ENCODE results near the gene NRP1.
"Not testable (repeated sequence)": the region's sequence is repeated elsewhere in the genome, so short reads cannot be mapped to it uniquely, and the experiment has no call there.

Gene NRP1

DNA sequence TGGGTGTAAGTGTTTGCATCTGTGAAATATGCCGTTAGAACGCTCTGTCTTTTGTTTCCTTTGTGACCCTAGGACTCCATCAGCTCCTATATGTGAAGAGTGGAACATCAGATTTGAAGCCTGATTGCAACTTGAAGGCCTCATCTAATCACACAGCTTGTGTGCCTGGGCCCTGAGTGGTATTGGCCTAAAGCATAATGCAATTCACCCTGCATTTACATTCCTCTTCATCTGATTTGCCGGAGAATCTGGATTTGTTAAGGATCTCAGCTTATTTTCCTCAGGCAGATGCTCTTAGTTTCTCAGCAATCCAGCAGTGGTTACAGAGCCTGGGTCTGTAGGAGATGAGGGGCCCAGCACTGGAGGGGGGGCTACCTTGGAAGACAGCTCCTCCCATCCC lies 193.2 kb downstream of the NRP1 start:
- TF ChIP-seq, protein P1, sequence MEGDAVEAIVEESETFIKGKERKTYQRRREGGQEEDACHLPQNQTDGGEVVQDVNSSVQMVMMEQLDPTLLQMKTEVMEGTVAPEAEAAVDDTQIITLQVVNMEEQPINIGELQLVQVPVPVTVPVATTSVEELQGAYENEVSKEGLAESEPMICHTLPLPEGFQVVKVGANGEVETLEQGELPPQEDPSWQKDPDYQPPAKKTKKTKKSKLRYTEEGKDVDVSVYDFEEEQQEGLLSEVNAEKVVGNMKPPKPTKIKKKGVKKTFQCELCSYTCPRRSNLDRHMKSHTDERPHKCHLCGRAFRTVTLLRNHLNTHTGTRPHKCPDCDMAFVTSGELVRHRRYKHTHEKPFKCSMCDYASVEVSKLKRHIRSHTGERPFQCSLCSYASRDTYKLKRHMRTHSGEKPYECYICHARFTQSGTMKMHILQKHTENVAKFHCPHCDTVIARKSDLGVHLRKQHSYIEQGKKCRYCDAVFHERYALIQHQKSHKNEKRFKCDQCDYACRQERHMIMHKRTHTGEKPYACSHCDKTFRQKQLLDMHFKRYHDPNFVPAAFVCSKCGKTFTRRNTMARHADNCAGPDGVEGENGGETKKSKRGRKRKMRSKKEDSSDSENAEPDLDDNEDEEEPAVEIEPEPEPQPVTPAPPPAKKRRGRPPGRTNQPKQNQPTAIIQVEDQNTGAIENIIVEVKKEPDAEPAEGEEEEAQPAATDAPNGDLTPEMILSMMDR (IDR thresholded peaks at IDR 0.05) = no peak
- Histone ChIP-seq H3K27ac (no peak overlapping the region), H3K4me3 (no peak overlapping the region)
- DNase-seq (ENCODE audit: low spot score) = no peak

DNA sequence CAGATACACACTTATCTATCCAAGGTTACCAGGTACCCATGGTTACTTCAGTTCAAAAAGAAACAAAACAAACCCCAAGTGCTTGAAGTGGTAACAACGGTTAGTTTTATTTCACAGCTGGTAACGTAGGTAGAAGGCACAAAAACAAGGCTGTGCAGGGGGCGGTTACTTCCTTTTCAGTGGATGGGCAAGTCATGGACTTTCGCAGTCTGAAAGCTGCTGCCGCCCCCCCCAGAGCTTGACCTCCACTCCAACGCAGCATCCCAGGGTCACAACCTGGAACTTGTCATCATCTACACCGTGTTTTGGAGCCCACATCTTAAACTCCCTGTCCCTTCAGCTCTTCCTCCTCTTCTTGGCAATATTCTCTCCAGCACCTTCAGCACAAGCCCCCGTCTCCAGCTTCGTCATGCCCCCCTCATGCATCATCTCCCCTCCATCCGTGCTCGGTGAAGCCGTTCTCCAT lies 195.3 kb downstream of the NRP1 start:
- Histone ChIP-seq H3K27ac (no peak overlapping the region), H3K4me3 (no peak overlapping the region)
- DNase-seq (ENCODE audit: low spot score) = no peak
- TF ChIP-seq, protein P1 (IDR thresholded peaks at IDR 0.05) = no peak

DNA sequence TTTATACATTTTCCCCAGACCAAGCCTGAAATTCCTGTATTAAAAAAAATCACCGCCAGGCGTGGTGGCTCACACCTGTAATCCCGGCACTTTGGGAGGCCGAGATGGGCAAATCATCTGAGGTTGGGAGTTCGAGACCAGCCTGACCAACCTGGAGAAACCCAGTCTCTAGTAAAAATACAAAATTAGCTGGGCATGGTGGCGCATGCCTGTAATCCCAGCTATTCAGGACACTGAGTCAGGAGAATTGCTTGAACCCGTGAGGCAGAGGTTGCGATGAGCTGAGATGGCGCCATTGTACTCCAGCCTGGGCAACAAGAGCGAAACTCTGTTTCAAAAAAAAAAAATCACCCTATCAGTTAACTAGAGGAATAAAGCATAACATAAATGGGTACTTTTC lies 195.8 kb downstream of the NRP1 start:
- not testable (repeated sequence) for H3K4me3 ChIP-seq; H3K27ac ChIP-seq; DNase-seq (ENCODE audit: low spot score)

DNA sequence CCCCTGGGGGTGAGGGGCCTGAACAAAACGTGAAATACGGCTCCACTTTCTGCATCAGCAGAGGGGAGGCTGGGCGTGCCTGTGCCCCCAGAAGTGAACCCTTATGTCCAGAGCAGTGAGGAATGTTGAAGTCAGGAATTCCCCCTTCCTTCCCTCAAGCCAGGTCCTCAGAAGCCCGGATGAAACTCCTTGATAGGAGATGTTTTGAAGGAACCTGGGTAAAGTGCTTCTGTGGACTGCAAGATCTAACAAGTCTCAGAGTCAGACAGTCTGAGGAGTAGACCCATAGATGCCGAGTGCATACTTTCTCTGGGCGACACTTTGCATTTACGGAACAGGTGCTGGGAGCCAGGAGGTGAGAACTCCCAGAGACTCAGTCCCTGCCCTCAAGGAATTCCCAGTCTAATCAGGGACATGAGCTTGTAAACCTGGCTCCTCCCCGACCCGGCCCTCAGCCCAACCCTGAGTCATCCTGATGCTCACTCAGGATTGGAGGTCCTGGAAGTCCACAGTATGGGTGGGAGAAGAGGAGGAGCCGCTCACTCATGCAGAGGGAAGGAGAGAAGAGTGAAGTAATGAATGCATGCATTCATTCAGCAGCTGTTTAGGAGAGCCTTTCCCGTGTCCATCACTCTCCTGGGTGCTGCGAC lies 197.0 kb downstream of the NRP1 start:
- H3K4me3 ChIP-seq = no peak overlapping the region
- TF ChIP-seq, protein P1 (IDR thresholded peaks at IDR 0.05) = no peak
- no peak overlapping the region for H3K27ac ChIP-seq
- no peak for DNase-seq (ENCODE audit: low spot score)

DNA sequence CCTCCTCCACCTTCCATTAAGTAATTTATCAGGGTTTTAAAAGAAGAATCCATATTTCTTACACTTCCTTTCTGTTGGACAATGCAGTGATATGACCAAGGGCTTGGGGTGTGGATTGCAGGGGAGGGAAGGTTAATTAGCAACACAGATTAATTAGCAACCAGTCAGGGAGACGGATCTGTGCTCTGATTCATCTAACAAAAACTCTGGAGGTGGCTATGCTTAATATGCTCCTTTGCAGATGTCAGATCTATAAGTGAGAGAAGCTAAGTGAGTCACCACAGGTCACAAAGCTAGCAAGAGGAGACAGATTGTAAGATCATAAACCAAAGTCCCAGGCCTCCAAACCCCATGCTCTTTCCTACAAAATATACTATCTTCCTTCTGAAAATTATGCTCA lies 197.7 kb downstream of the NRP1 start:
- H3K4me3 ChIP-seq = no peak overlapping the region
- no peak for DNase-seq (ENCODE audit: low spot score)
- TF ChIP-seq, protein P1 (IDR thresholded peaks at IDR 0.05) = no peak
- no peak overlapping the region for H3K27ac ChIP-seq

DNA sequence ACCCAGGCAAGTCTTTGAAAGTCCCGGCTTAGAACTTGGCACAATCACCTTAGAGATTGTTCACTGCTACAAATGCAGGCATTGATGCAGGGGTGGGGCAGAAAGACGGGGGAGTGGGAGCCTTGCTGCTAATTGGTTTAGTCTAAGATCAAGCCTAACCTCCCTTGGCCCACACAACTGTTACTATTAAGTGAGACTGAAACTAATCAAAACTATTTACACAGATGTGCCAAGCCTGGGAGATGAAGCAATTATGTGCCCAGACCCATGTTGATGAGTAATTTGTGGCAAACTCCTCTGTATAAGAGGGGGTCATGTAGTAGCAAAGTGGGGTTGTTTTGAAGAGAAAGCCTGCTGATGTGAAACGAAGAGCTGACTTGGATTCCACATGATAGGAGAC lies 198.2 kb downstream of the NRP1 start:
- Histone ChIP-seq H3K4me3 (no peak overlapping the region), H3K27ac (no peak overlapping the region)
- no peak for DNase-seq (ENCODE audit: low spot score)

DNA sequence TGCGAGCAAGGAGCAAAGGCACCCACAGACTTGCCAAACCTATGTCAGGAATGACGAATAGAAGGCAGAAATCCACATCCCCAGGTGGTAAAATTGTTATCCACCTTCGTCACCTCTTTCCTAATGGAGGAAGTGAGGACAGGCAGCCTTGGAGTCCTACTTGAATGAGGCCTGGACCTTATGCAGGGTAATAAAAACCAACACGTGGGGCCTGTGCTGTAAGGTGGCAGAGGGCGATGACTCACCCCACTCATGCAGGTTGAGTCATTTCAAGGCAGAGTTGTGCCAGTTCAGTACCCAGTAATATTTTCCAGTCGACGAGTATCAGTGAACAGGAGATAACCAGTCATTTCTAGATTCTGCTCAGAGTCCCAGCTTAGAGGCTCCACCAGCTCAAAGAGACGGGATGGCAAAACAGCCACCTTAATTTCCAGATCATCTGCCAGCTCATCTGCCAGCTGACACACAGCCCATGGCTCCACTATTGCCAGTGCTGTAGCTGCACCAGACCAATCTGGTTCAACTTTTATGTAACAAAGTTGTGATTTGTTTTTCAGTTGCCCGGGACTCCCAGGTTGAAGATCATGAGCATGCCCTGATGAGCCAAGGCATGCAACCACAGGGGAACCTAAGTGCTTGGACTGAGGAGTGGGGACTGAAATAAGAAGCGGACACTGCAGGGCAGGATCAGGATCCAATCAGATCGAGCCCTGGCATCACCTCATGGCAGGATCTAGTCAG lies 200.3 kb downstream of the NRP1 start:
- peak overlapping the region in 1 of 2 donors; percentile 62 for H3K27ac ChIP-seq
- no peak for DNase-seq (ENCODE audit: low spot score)
- no peak overlapping the region for H3K4me3 ChIP-seq
- TF ChIP-seq, protein P1 (IDR thresholded peaks at IDR 0.05) = no peak

More for the DNA sequence above, 198.2 kb downstream of the NRP1 start:
- TF ChIP-seq, protein P1 (IDR thresholded peaks at IDR 0.05) = no peak
